ENCODE data around the gene SIX1. TPM values are rescaled to one million over a fixed set of nuclear protein-coding genes. Genes with fewer than 3 reads are reported as not detected.
A peak's percentile ranks its signal among the peaks of the same experiment; 100 is the strongest.

SIX1 gene
- total RNA-seq, 1 donor: under 0.01 TPM

GRCh38 chr14:60642270-60643140 lies 6.8 kb downstream of the SIX1 start:
- DNase-seq (ENCODE audit: low read depth): no peak
- no peak overlapping the region for H3K4me3 ChIP-seq (ENCODE audit: low read depth, low read length)
- TF ChIP-seq CTCF (IDR thresholded peaks at IDR 0.05; ENCODE audit: insufficient read depth, low read depth, low read length): no peak

GRCh38 chr14:60641742-60642269 lies 7.5 kb downstream of the SIX1 start:
- H3K4me3 ChIP-seq (ENCODE audit: low read depth, low read length): no peak overlapping the region

GRCh38 chr14:60640859-60641741 lies 8.2 kb downstream of the SIX1 start:
- no peak overlapping the region for H3K4me3 ChIP-seq (ENCODE audit: low read depth, low read length)
- no peak for TF ChIP-seq CTCF (IDR thresholded peaks at IDR 0.05; ENCODE audit: insufficient read depth, low read depth, low read length)

More at GRCh38 chr14:60641742-60642269, 7.5 kb downstream of the SIX1 start:
- no peak for TF ChIP-seq CTCF (IDR thresholded peaks at IDR 0.05; ENCODE audit: insufficient read depth, low read depth, low read length)
- no peak for DNase-seq (ENCODE audit: low read depth)

GRCh38 chr14:60639674-60640073 lies 9.6 kb downstream of the SIX1 start:
- DNase-seq (ENCODE audit: low read depth): no peak
- H3K4me3 ChIP-seq (ENCODE audit: low read depth, low read length): no peak overlapping the region
- no peak for TF ChIP-seq CTCF (IDR thresholded peaks at IDR 0.05; ENCODE audit: insufficient read depth, low read depth, low read length)

More at GRCh38 chr14:60640859-60641741, 8.2 kb downstream of the SIX1 start:
- DNase-seq (ENCODE audit: low read depth): no peak

- no peak for DNase-seq (ENCODE audit: low read depth)
- TF ChIP-seq CTCF (IDR thresholded peaks at IDR 0.05; ENCODE audit: insufficient read depth, low read depth, low read length): no peak
- peak overlapping the region; percentile 44 for H3K4me3 ChIP-seq (ENCODE audit: low read depth, low read length)
Observed at GRCh38 chr14:60637479-60638315, 11.6 kb downstream of the SIX1 start.

All from fibroblast of villous mesenchyme (primary cell).